GM12878 (cell line): ENCODE results near the gene MYOM3. TPM values are rescaled to one million over a fixed set of nuclear protein-coding genes. Genes with fewer than 3 reads are reported as not detected.

Experiments used
- ATAC-seq: fragments of 200-7000 bp; cut with Tn5 transposase; 3 replicates; pipeline ENCODE4 v1.9.1; 2020; ENCODE audit warnings: mild to moderate bottlenecking, moderate library complexity
- BruUV-seq: library from RNA; stranded (reverse); fragments of 400-500 nt; replicated peaks from 2 replicates; lab custom pipeline; 2021; lab: Mats Ljungman, UMichigan
- CTCF ChIA-PET: fragments of 300-600 bp; sonication (Branson Sonifier 250); formaldehyde crosslinking; extraction: SDS; loops from one replicate; lab custom pipeline; 2021; ENCODE audit warnings: inconsistent platforms; lab: Yijun Ruan, JAX
- POLR2A ChIA-PET: fragments of 350-600 bp; formaldehyde crosslinking; extraction: SDS; loops from one replicate; lab custom pipeline; 2021; ENCODE audit warnings: inconsistent platforms; lab: Charles Lee
- RAD21 ChIA-PET: fragments of 300-600 bp; sonication (Branson Sonifier 250); formaldehyde crosslinking; loops from one replicate; lab custom pipeline; 2023; ENCODE audit warnings: antibody characterized with exemption; ENCODE audit not compliant: unreplicated experiment; lab: Charles Lee
- SMC1A ChIA-PET: fragments of 300-600 bp; sonication (Branson Sonifier 250); formaldehyde crosslinking; loops from one replicate; lab custom pipeline; 2023; ENCODE audit not compliant: unreplicated experiment, uncharacterized antibody; lab: Charles Lee
- DNase-seq: peaks from one replicate; pipeline ENCODE4 v3.0.0-alpha.2; 2011; ENCODE audit warnings: low read depth, low spot score
- FAIRE-seq: peaks from 3 replicates; lab custom pipeline; 2011; peaks lifted over from hg19 to GRCh38; lab: Jason Lieb, UNC
- H2AFZ ChIP-seq: 2 replicates; pipeline ENCODE4 v1.6.0; 2011; ENCODE audit warnings: low read depth, low read length, control low read depth; ENCODE audit not compliant: control insufficient read depth
- H3K27ac ChIP-seq: 2 replicates; pipeline ENCODE4 v1.5.1; 2011; ENCODE audit warnings: control low read depth; ENCODE audit not compliant: control insufficient read depth, insufficient read depth
- H3K27me3 ChIP-seq, 2 experiments: replicated peaks in 1 of 2; 2 replicates each; pipeline versions ENCODE4 v1.6.0 to v1.6.1; 2011; ENCODE audit warnings: low read length in 1 of 2; ENCODE audit not compliant: control insufficient read depth in 2 of 2, insufficient read depth in 2 of 2
- H3K36me3 ChIP-seq, 2 experiments: 2 replicates each; pipeline ENCODE4 v1.5.1; 2011; ENCODE audit warnings: low read length in 1 of 2; ENCODE audit not compliant: control insufficient read depth in 2 of 2, insufficient read depth in 2 of 2
- H3K4me1 ChIP-seq: 2 replicates; pipeline ENCODE4 v1.6.1; 2011; ENCODE audit warnings: mild to moderate bottlenecking, low read length, moderate library complexity, mixed read lengths; ENCODE audit not compliant: control insufficient read depth, insufficient read depth
- H3K4me2 ChIP-seq: 2 replicates; pipeline ENCODE4 v1.6.0; 2011; ENCODE audit warnings: control low read depth; ENCODE audit not compliant: control insufficient read depth, insufficient read depth
- H3K4me3 ChIP-seq: fragments of 200-600 bp; sonication (generic); 2 replicates; pipeline ENCODE4 v1.5.1; 2016
- H3K79me2 ChIP-seq: 2 replicates; pipeline ENCODE4 v1.6.0; 2011; ENCODE audit warnings: low read length; ENCODE audit not compliant: control insufficient read depth, insufficient read depth
- H3K9ac ChIP-seq: 2 replicates; pipeline ENCODE4 v1.8.0; 2011; ENCODE audit warnings: low read length, control low read depth, mixed read lengths; ENCODE audit not compliant: control insufficient read depth, insufficient read depth
- H3K9me3 ChIP-seq: replicated peaks from 3 replicates; pipeline ENCODE4 v1.5.1; 2011; ENCODE audit warnings: mild to moderate bottlenecking, low read length; ENCODE audit not compliant: control insufficient read depth, insufficient read depth
- H4K20me1 ChIP-seq: 2 replicates; pipeline ENCODE4 v1.6.0; 2011; ENCODE audit not compliant: control insufficient read depth, insufficient read depth
- CREM ChIP-seq: IDR thresholded peaks from 2 replicates; pipeline ENCODE4 v1.6.1; 2014; ENCODE audit warnings: antibody characterized with exemption, low read depth
- EED ChIP-seq: sonication (generic); IDR thresholded peaks from 2 replicates; pipeline ENCODE4 v1.6.1; 2016; ENCODE audit warnings: antibody characterized with exemption, low read depth
- HDAC2 ChIP-seq: fragments of 200-600 bp; sonication (generic); IDR thresholded peaks from 2 replicates; pipeline ENCODE4 v1.6.1; 2017
- HSF1 ChIP-seq: fragments of 150-350 bp; IDR thresholded peaks from 2 replicates; pipeline ENCODE4 v1.6.1; 2014; ENCODE audit warnings: mild to moderate bottlenecking, low read depth, low read length
- PAX8 ChIP-seq: fragments of 450-650 bp; IDR thresholded peaks from 2 replicates; pipeline ENCODE4 v1.6.1; 2017; ENCODE audit warnings: mild to moderate bottlenecking, moderate library complexity
- PBX3 ChIP-seq: IDR thresholded peaks from 2 replicates; pipeline ENCODE4 v1.6.1; 2011; ENCODE audit warnings: mild to moderate bottlenecking, low read depth, low read length, moderate library complexity; ENCODE audit not compliant: insufficient replicate concordance
- RAD51 ChIP-seq: fragments of 450-650 bp; IDR thresholded peaks from 2 replicates; pipeline ENCODE4 v1.6.1; 2016; ENCODE audit warnings: moderate library complexity, mild to moderate bottlenecking, inconsistent platforms
- RFX5 ChIP-seq: IDR thresholded peaks from 2 replicates; pipeline ENCODE4 v1.6.1; 2011; ENCODE audit warnings: low read depth, low read length, improper control_type of control experiment
- STAT3 ChIP-seq: IDR thresholded peaks from 2 replicates; pipeline ENCODE4 v1.6.1; 2011; ENCODE audit warnings: low read depth, low read length, improper control_type of control experiment
- ZNF207 ChIP-seq: fragments of 450-650 bp; IDR thresholded peaks from 2 replicates; pipeline ENCODE4 v1.6.1; 2014; ENCODE audit warnings: antibody characterized with exemption, mild to moderate bottlenecking, borderline replicate concordance
- WGBS: methylation state at CpG from one replicate; pipeline ENCODE4 v1.1.6; 2016; ENCODE audit warnings: low lambda C conversion rate; ENCODE audit not compliant: insufficient replicate concordance, insufficient coverage; ENCODE audit errors: missing lambda C conversion rate; 5-methylcytosine and 5-hydroxymethylcytosine counted together
- in situ Hi-C: fragments of 300-500 bp; cut with MboI; formaldehyde crosslinking; loops from 9 replicates; pipeline ENCODE4 v1.14.3; 2018; ENCODE audit warnings: mixed read lengths
- intact Hi-C: fragments of 100-400 bp; cut with micrococcal nuclease; formaldehyde crosslinking; loops from one replicate; pipeline ENCODE4 v1.14.2; 2022; ENCODE audit not compliant: unreplicated experiment
- polyA plus RNA-seq, 11 experiments: library from polyadenylated mRNA; depleted of rRNA in 4 of 11; unstranded in 6 of 11; stranded (reverse) in 5 of 11; fragments of >200 nt; fragmentation: Nextera tagmentation in 4 of 11; fragmentation: Illumina TruSeq in 1 of 11; extraction: Ambion mirVana in 4 of 11; extraction: Trizol in 1 of 11; gene quantifications; 1 replicate in 1 of 11; 2 replicates in 10 of 11; pipeline versions ENCODE4 v1.2.1 to v1.2.3, GENCODE V29; 2011 to 2016; ENCODE audit warnings: inconsistent platforms in 2 of 11, missing spikeins in 2 of 11, low read depth in 1 of 11
- total RNA-seq, 4 experiments: library from RNA; depleted of rRNA in 3 of 4; stranded (reverse); fragments of >200 nt in 3 of 4; fragmentation: Illumina TruSeq in 1 of 4; extraction: Trizol in 1 of 4; gene quantifications; 2 replicates each; pipeline versions ENCODE4 v1.2.1 to v1.2.3, GENCODE V29; 2013 to 2021
- TF ChIP-seq, protein P1 (sequence below): fragments of 450-650 bp; IDR thresholded peaks from 2 replicates; pipeline ENCODE4 v1.6.1; 2017; ENCODE audit warnings: low read depth, mild to moderate bottlenecking, moderate library complexity
- TF ChIP-seq, protein P2 (sequence below): IDR thresholded peaks from 2 replicates; pipeline ENCODE4 v1.6.1; 2011; ENCODE audit warnings: borderline replicate concordance, low read depth, mild to moderate bottlenecking, moderate library complexity, mixed read lengths, low read length; ENCODE audit not compliant: insufficient read depth; ENCODE audit errors: extremely low read length

Gene MYOM3
- total and polyA plus RNA-seq, 10 of the 15 experiments (the other 5 are each of a cell fraction or from before 2014, with no cell fraction given): 0.06 TPM; not detected in 9

DNA sequence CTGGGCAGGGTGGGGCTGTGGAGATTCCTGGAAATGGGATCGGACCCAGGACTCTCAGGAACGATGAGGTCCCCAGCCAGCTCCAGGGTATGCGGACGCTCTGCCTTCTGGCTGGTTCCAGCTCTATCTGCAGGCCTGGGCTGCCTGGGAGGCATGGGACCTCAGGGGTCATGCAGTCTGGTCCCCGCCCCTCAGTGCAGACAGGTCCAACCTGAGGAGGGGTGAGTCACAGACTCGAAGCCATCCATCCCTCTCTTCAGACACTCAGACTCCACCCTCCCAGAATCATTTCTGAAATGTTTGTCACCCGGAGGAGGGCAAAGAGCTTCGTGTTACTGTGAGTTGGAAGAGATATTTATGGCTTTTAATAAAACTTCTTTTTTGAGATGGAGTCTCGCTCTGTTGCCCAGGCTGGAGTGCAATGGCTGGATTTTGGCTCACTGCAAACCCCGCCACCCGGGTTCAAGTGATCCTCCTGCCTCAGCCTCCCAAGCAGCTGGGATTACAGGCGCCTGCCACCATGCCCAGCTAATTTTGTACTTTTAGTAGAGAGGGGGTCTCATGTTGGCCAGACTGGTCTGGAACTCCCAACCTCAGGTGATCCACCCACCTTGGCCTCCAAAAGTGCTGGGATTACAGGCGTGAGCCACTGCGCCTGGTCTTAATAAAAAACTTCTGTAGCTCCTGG lies 5.9 kb upstream of the MYOM3 start:
- H3K4me1 ChIP-seq: no peaks in the 10 kb centered on the region
- no peaks in the 10 kb centered on the region for H3K36me3 ChIP-seq
- ATAC-seq: no peak
- ChIA-PET SMC1A (no interaction called here), RAD21 (no interaction called here), POLR2A (no interaction called here), CTCF (interaction anchor here (0.7 kb wide), 1 partner anchor 90 kb away, joined by 3 read pairs; no protein-coding TSS in a partner anchor)
- BruUV-seq: no TSS peak
- H3K27me3 ChIP-seq: peaks cover 0 to 3% of the 10 kb centered on the region in 2 experiments; a peak in 2 of 4 replicates
- H3K27ac ChIP-seq: no peak overlapping the region
- no peak overlapping the region for H3K9ac ChIP-seq
- no peaks in the 10 kb centered on the region for H3K79me2 ChIP-seq
- H3K4me3 ChIP-seq: no peak overlapping the region
- H4K20me1 ChIP-seq: no peaks in the 10 kb centered on the region
- 45% methylated on average over 14 of the region's 14 CpGs for WGBS
- H2AFZ ChIP-seq: no peak overlapping the region
- in situ Hi-C loops (no loop called here), intact Hi-C loops (no loop called here)
- no peak for FAIRE-seq
- DNase-seq: no peak
- no peaks in the 10 kb centered on the region for H3K9me3 ChIP-seq
- no peak overlapping the region for H3K4me2 ChIP-seq
- TF ChIP-seq HDAC2: no peak

DNA sequence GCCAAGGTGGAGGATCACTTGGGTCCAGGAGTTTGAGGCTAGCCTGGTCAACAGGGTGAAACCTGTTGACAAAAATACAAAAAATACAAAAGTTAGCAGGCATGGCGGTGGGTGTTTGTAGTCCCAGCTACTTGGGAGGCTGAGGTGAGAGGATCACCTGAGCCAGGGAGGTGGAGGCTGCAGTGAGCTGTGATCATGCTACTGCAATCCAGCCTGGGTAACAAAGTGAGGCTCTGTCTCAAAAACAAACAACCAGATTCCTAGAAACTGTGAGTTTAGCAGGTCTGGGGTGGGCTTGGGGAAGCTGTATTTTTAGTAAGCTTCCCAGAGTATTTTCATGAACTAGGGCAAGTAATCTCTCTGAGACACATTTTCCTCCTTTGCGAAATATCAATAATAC lies 5.2 kb upstream of the MYOM3 start:
- Histone ChIP-seq H3K4me1 (no peaks in the 10 kb centered on the region), H3K27me3 (peaks cover 0 to 3% of the 10 kb centered on the region in 2 experiments; a peak in 3 of 4 replicates), H4K20me1 (no peaks in the 10 kb centered on the region), H3K9me3 (no peaks in the 10 kb centered on the region), H2AFZ (no peak overlapping the region), H3K4me3 (no peak overlapping the region), H3K79me2 (no peaks in the 10 kb centered on the region), H3K9ac (no peak overlapping the region), H3K27ac (no peak overlapping the region), H3K36me3 (no peaks in the 10 kb centered on the region), H3K4me2 (no peak overlapping the region)
- intact Hi-C loops: no loop called here
- ChIA-PET POLR2A (no interaction called here), SMC1A (no interaction called here), CTCF (no interaction called here), RAD21 (no interaction called here)
- WGBS: 74% methylated on average over 2 of the region's 2 CpGs
- in situ Hi-C loops: no loop called here
- ATAC-seq (no peak), DNase-seq (no peak), FAIRE-seq (no peak)
- no TSS peak for BruUV-seq
- TF ChIP-seq EED: no peak
- TF ChIP-seq, protein P1, sequence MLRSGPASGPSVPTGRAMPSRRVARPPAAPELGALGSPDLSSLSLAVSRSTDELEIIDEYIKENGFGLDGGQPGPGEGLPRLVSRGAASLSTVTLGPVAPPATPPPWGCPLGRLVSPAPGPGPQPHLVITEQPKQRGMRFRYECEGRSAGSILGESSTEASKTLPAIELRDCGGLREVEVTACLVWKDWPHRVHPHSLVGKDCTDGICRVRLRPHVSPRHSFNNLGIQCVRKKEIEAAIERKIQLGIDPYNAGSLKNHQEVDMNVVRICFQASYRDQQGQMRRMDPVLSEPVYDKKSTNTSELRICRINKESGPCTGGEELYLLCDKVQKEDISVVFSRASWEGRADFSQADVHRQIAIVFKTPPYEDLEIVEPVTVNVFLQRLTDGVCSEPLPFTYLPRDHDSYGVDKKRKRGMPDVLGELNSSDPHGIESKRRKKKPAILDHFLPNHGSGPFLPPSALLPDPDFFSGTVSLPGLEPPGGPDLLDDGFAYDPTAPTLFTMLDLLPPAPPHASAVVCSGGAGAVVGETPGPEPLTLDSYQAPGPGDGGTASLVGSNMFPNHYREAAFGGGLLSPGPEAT: no peak
- TF ChIP-seq STAT3: no peak
- no peak for TF ChIP-seq PBX3
- TF ChIP-seq RAD51: no peak
- no peak for TF ChIP-seq ZNF207
- no peak for TF ChIP-seq HSF1
- TF ChIP-seq RFX5: no peak
- no peak for TF ChIP-seq PAX8
- TF ChIP-seq, protein P2, sequence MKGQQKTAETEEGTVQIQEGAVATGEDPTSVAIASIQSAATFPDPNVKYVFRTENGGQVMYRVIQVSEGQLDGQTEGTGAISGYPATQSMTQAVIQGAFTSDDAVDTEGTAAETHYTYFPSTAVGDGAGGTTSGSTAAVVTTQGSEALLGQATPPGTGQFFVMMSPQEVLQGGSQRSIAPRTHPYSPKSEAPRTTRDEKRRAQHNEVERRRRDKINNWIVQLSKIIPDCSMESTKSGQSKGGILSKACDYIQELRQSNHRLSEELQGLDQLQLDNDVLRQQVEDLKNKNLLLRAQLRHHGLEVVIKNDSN: no peak
- no peak for TF ChIP-seq CREM
